T47D (cell line): ENCODE measurements around the gene RTN4RL1.

Source experiments
- DNase-seq, 2 experiments: peaks; one replicate each; pipeline versions ENCODE4 v3.0.0 to v3.0.0-alpha.2; 2011 to 2012; ENCODE audit warnings: low read depth in 1 of 2, low spot score in 1 of 2
- JUND ChIP-seq: IDR thresholded peaks from 2 replicates; pipeline ENCODE4 v1.6.1; 2012; ENCODE audit warnings: low read depth
- in situ Hi-C: cut with HindIII; loops from 2 replicates; pipeline ENCODE4 v1.10.0; 2016; ENCODE audit warnings: low sequenced_read_pairs, low pct_unique_long_range_greater_than_20kb

Gene RTN4RL1

GRCh38 chr17:1978396-1978949, 46.7 kb downstream of the RTN4RL1 start:
- TF ChIP-seq JUND: no peak
- DNase-seq: no peak
- in situ Hi-C loops: no loop called here

GRCh38 chr17:1977583-1978395, 47.3 kb downstream of the RTN4RL1 start:
- no peak for TF ChIP-seq JUND
- in situ Hi-C loops: no loop called here
- no peak for DNase-seq

- in situ Hi-C loops: no loop called here
- no peak for TF ChIP-seq JUND
- no peak for DNase-seq
Observed at GRCh38 chr17:1976683-1977064, 48.5 kb downstream of the RTN4RL1 start.

GRCh38 chr17:1976000-1976682, 49.0 kb downstream of the RTN4RL1 start:
- in situ Hi-C loops: no loop called here
- no peak for DNase-seq
- no peak for TF ChIP-seq JUND

GRCh38 chr17:1975573-1975972, 49.6 kb downstream of the RTN4RL1 start:
- no peak for DNase-seq
- no peak for TF ChIP-seq JUND
- in situ Hi-C loops: no loop called here

GRCh38 chr17:1972487-1973160, 52.5 kb downstream of the RTN4RL1 start:
- in situ Hi-C loops: no loop called here
- no peak for TF ChIP-seq JUND
- no peak for DNase-seq

- in situ Hi-C loops: no loop called here
- DNase-seq: no peak
- TF ChIP-seq JUND: no peak
Observed at GRCh38 chr17:1970843-1971384, 54.2 kb downstream of the RTN4RL1 start.

GRCh38 chr17:1969712-1970111, 55.4 kb downstream of the RTN4RL1 start:
- in situ Hi-C loops: no loop called here
- DNase-seq: peak in 1 of 2 experiments; percentile 64
- no peak for TF ChIP-seq JUND

GRCh38 chr17:1967213-1967612, 57.9 kb downstream of the RTN4RL1 start:
- TF ChIP-seq JUND: no peak
- in situ Hi-C loops: no loop called here
- DNase-seq: peak; percentile 48 to 79

- in situ Hi-C loops: no loop called here
- no peak for TF ChIP-seq JUND
- DNase-seq: peak in 1 of 2 experiments; percentile 53
Observed at GRCh38 chr17:1966274-1967086, 58.7 kb downstream of the RTN4RL1 start.

- TF ChIP-seq JUND: no peak
- DNase-seq: no peak
- in situ Hi-C loops: no loop called here
Observed at GRCh38 chr17:1965556-1966273, 59.4 kb downstream of the RTN4RL1 start.
